Transverse colon (tissue), 4 donors: ENCODE results near the gene TMED7. TPM values are rescaled to one million over a fixed set of nuclear protein-coding genes. Genes with fewer than 3 reads are reported as not detected.

Experiments
- DNase-seq: peaks from one replicate; pipeline ENCODE4 v3.0.0-alpha.2; 2019
- H3K27ac ChIP-seq, 4 donors: fragments of 200-600 bp; sonication (generic); 2 replicates each; pipeline ENCODE4 v1.5.1; 2016 to 2018; ENCODE audit warnings: inconsistent platforms in 4 of 4
- H3K27me3 ChIP-seq: fragments of 200-600 bp; sonication (generic); 2 replicates; pipeline ENCODE4 v1.5.1; 2017; ENCODE audit warnings: inconsistent platforms
- H3K36me3 ChIP-seq, 4 donors: fragments of 200-600 bp; sonication (generic); 2 replicates each; pipeline ENCODE4 v1.5.1; 2017 to 2019; ENCODE audit warnings: inconsistent platforms in 4 of 4
- H3K4me1 ChIP-seq, 4 donors: fragments of 200-600 bp; sonication (generic); 2 replicates each; pipeline ENCODE4 v1.5.1; 2017 to 2020; ENCODE audit warnings: inconsistent platforms in 4 of 4
- H3K4me3 ChIP-seq, 4 donors: fragments of 200-600 bp; sonication (generic); 1 replicate in 1 of 4; 2 replicates in 3 of 4; pipeline versions ENCODE4 v1.5.1 to v1.6.1; 2017 to 2019; ENCODE audit warnings: inconsistent platforms in 4 of 4
- H3K9me3 ChIP-seq, 2 donors: fragments of 200-600 bp; sonication (generic); 2 replicates each; pipeline ENCODE4 v1.5.1; 2017 to 2019; ENCODE audit warnings: inconsistent platforms in 2 of 2
- EP300 ChIP-seq: sonication (generic); formaldehyde crosslinking; IDR thresholded peaks from one replicate; pipeline ENCODE4 v1.6.1; 2017; ENCODE audit warnings: antibody characterized with exemption, low read depth
- POLR2A ChIP-seq: fragments of 450-650 bp; IDR thresholded peaks from one replicate; pipeline ENCODE4 v1.6.1; 2016; ENCODE audit warnings: antibody characterized with exemption, mild to moderate bottlenecking, moderate library complexity
- POLR2AphosphoS5 ChIP-seq, 3 donors: sonication (generic); formaldehyde crosslinking; IDR thresholded peaks; one replicate each; pipeline ENCODE4 v1.6.1; 2016; ENCODE audit warnings: antibody characterized with exemption in 3 of 3
- WGBS, 2 donors: methylation state at CpG; one replicate each; pipeline ENCODE4 v1.1.5; 2018; ENCODE audit warnings: low coverage in 1 of 2; 5-methylcytosine and 5-hydroxymethylcytosine counted together
- in situ Hi-C, 4 donors: fragments of 200-750 bp; cut with MboI; loops; one replicate each; pipeline versions ENCODE4 v1.15.0 to v1.15.1; 2017; ENCODE audit warnings: low sequenced_read_pairs in 3 of 4, low pct_ligation_motif_present in 1 of 4, low pct_unique_long_range_greater_than_20kb in 1 of 4
- intact Hi-C: fragments of 100-400 bp; cut with DNase I; formaldehyde crosslinking; loops from one replicate; pipeline ENCODE4 v1.15.1; 2023; ENCODE audit warnings: low total_unique reads
- total RNA-seq, 4 donors: library from RNA; depleted of rRNA; stranded (reverse); fragments of >200 nt; gene quantifications; one replicate each; pipeline ENCODE4 v1.1.0, GENCODE V29; 2016
- TF ChIP-seq, protein P1 (sequence below), 5 experiments: fragments of 200-600 bp in 3 of 5; fragments of 450-650 bp in 2 of 5; sonication (generic) in 3 of 5; IDR thresholded peaks; 1 replicate in 2 of 5; 2 replicates in 3 of 5; pipeline ENCODE4 v1.5.1; 2016 to 2017; ENCODE audit warnings: antibody characterized with exemption in 5 of 5, inconsistent platforms in 3 of 5, mild to moderate bottlenecking in 2 of 5, moderate library complexity in 1 of 5

The TMED7 gene
- total RNA-seq, 4 donors from 2014 or later: 29.9 to 122 (median 98.2) TPM

DNA sequence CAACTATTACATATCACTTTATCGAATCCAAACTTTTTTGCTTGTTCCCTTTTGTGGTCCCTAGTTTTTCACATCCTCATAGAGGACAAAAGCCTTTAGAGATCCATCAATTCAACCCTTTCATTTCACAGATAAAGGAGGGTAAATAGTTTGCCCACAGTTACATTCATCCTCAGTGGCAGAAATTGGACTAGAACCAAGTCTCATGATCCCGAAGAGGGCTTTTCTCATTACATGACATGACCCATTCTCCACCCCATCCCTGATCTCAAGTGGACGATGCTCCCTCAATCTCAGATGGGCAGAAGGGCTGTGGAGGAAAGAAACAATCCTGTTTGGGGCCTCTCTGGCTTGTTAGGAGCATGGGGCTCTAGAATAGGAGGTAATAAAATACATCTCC lies 46.6 kb downstream of the TMED7 start:
- no peak for DNase-seq
- H3K9me3 ChIP-seq: no peaks in the 10 kb centered on the region
- H3K27ac ChIP-seq: no peak overlapping the region
- intact Hi-C loops (no loop called here), in situ Hi-C loops (loop anchor here in 1 of 4 donors (10.0 to 25.0 kb wide), 2 partner anchors 204 to 492 kb away; no protein-coding TSS in a partner anchor)
- H3K4me3 ChIP-seq: no peak overlapping the region
- no peaks in the 10 kb centered on the region for H3K27me3 ChIP-seq
- 78% methylated on average over 1 to 3 of the region's 3 CpGs for WGBS, 2 donors
- no peaks in the 10 kb centered on the region for H3K36me3 ChIP-seq
- H3K4me1 ChIP-seq: no peaks in the 10 kb centered on the region
- no peak for TF ChIP-seq POLR2AphosphoS5 (IDR thresholded peaks at IDR 0.05)
- TF ChIP-seq, protein P1, sequence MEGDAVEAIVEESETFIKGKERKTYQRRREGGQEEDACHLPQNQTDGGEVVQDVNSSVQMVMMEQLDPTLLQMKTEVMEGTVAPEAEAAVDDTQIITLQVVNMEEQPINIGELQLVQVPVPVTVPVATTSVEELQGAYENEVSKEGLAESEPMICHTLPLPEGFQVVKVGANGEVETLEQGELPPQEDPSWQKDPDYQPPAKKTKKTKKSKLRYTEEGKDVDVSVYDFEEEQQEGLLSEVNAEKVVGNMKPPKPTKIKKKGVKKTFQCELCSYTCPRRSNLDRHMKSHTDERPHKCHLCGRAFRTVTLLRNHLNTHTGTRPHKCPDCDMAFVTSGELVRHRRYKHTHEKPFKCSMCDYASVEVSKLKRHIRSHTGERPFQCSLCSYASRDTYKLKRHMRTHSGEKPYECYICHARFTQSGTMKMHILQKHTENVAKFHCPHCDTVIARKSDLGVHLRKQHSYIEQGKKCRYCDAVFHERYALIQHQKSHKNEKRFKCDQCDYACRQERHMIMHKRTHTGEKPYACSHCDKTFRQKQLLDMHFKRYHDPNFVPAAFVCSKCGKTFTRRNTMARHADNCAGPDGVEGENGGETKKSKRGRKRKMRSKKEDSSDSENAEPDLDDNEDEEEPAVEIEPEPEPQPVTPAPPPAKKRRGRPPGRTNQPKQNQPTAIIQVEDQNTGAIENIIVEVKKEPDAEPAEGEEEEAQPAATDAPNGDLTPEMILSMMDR (IDR thresholded peaks at IDR 0.05): no peak
- TF ChIP-seq POLR2A: no peak
- no peak for TF ChIP-seq EP300

DNA sequence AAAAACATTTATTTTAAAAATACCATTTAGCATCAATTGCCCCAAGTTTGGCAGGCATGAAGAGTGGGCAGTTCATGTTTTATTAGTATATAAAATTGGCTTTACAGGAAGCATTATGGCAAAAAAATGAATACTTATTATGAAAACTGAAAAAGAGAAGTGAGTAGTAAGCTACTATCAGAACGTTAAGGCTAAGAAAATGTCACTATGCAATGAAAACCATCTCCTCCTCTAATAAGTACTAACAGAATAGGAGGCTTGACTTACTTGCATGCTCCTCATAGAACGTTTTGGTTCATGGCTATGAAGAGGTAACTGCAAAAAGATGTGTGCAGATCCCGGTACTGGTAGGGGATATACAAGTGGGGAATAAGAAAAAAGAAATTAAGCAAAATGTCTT lies 47.2 kb downstream of the TMED7 start:
- intact Hi-C loops: no loop called here
- no peaks in the 10 kb centered on the region for H3K4me1 ChIP-seq
- TF ChIP-seq, protein P1 (IDR thresholded peaks at IDR 0.05): no peak
- TF ChIP-seq POLR2AphosphoS5 (IDR thresholded peaks at IDR 0.05): no peak
- no peak for TF ChIP-seq POLR2A
- TF ChIP-seq EP300: no peak
- no peak overlapping the region for H3K27ac ChIP-seq
- no peak overlapping the region for H3K4me3 ChIP-seq
- 67 to 75% methylated on average over 3 of the region's 3 CpGs for WGBS, 2 donors
- no peak for DNase-seq
- H3K27me3 ChIP-seq: no peaks in the 10 kb centered on the region
- H3K36me3 ChIP-seq: no peaks in the 10 kb centered on the region
- no peaks in the 10 kb centered on the region for H3K9me3 ChIP-seq
- in situ Hi-C loops: loop anchor here in 1 of 4 donors (10.0 to 25.0 kb wide), 2 partner anchors 204 to 491 kb away; no protein-coding TSS in a partner anchor

DNA sequence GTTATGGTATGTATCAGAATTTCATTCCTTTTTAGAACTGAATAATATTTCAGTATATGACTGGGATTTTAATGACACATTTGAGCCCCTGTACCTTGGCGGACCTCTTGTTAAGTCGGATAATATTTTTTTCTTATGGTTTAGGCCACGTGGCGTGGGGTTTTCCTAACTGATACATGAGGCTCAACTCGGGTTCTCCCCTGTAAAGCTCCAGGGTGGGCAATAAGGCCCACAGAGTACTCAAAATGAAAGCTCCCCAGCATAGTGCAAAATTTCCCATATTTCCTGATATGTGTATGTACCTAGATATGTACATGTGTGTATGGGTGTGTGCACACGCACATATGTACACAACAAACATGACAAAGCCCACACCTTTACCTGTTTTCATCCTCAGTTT lies 48.1 kb downstream of the TMED7 start:
- intact Hi-C loops (no loop called here), in situ Hi-C loops (loop anchor here in 1 of 4 donors (10.0 to 25.0 kb wide), 2 partner anchors 203 to 490 kb away; no protein-coding TSS in a partner anchor)
- TF ChIP-seq, protein P1 (IDR thresholded peaks at IDR 0.05): no peak
- no peak for TF ChIP-seq EP300

DNA sequence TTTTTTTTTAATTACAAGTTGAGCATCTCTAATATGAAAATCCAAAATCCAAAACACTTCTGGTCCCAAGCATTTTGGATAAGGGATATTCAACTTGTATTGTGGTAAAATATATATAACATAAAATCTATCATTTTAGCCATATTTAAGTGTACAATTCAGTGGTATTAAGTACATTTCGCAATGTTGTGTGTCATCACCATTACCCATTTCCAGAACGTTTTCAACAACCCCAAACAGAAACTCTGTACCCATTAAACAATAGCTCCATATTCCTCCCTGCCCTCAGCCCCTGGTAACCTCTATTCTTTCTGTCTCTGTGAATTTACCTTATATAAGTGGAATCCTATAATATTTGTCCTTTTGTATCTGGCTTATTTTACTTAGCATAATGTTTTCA lies 48.5 kb downstream of the TMED7 start:
- in situ Hi-C loops: loop anchor here in 1 of 4 donors (10.0 to 25.0 kb wide), 2 partner anchors 203 to 490 kb away; no protein-coding TSS in a partner anchor
- H3K27me3 ChIP-seq: no peaks in the 10 kb centered on the region
- intact Hi-C loops: no loop called here
- H3K4me1 ChIP-seq: no peaks in the 10 kb centered on the region
- TF ChIP-seq POLR2A: no peak
- TF ChIP-seq POLR2AphosphoS5 (IDR thresholded peaks at IDR 0.05): no peak
- H3K27ac ChIP-seq: no peak overlapping the region
- no peak for DNase-seq
- H3K4me3 ChIP-seq: no peak overlapping the region
- WGBS, 2 donors: 73 to 80% methylated on average over 2 of the region's 2 CpGs
- H3K36me3 ChIP-seq: no peaks in the 10 kb centered on the region
- H3K9me3 ChIP-seq: no peaks in the 10 kb centered on the region

More for the DNA sequence above, 48.1 kb downstream of the TMED7 start:
- Histone ChIP-seq H3K4me1 (no peaks in the 10 kb centered on the region), H3K9me3 (no peaks in the 10 kb centered on the region), H3K27ac (no peak overlapping the region), H3K36me3 (no peaks in the 10 kb centered on the region), H3K27me3 (no peaks in the 10 kb centered on the region), H3K4me3 (no peak overlapping the region)
- DNase-seq: no peak
- WGBS, 2 donors: 81 to 83% methylated on average over 4 to 6 of the region's 6 CpGs
